Spleen (tissue), 11 donors: Measurements from ENCODE around the gene MYCBP. TPM values are rescaled to one million over a fixed set of nuclear protein-coding genes. Genes with fewer than 3 reads are reported as not detected.
A peak's percentile ranks its signal among the peaks of the same experiment; 100 is the strongest.
"Not testable (repeated sequence)": the region's sequence is repeated elsewhere in the genome, so short reads cannot be mapped to it uniquely, and the experiment has no call there.

Experiments
- DNase-seq: peaks from one replicate; pipeline ENCODE4 v3.0.0-alpha.2; 2020
- H3K27ac ChIP-seq, 8 donors: fragments of 200-600 bp; sonication (generic) in 7 of 8; 1 replicate in 4 of 8; 2 replicates in 4 of 8; pipeline versions ENCODE4 v1.5.0 to v1.8.0; 2016 to 2021; ENCODE audit warnings: inconsistent platforms in 4 of 8, mild to moderate bottlenecking in 4 of 8, moderate library complexity in 1 of 8
- H3K27me3 ChIP-seq, 7 donors: fragments of 200-600 bp; sonication (generic) in 6 of 7; replicated peaks in 1 of 7; 1 replicate in 4 of 7; 2 replicates in 3 of 7; pipeline versions ENCODE4 v1.5.0 to v1.8.0; 2016 to 2021; ENCODE audit warnings: inconsistent platforms in 3 of 7, mild to moderate bottlenecking in 1 of 7
- H3K36me3 ChIP-seq, 6 donors: fragments of 200-600 bp; sonication (generic) in 5 of 6; 1 replicate in 4 of 6; 2 replicates in 2 of 6; pipeline versions ENCODE4 v1.5.0 to v1.8.0; 2016 to 2021; ENCODE audit warnings: inconsistent platforms in 2 of 6
- H3K4me1 ChIP-seq, 6 donors: fragments of 200-600 bp; sonication (generic) in 5 of 6; 1 replicate in 3 of 6; 2 replicates in 3 of 6; pipeline versions ENCODE4 v1.5.0 to v1.8.0; 2016 to 2021; ENCODE audit warnings: inconsistent platforms in 3 of 6
- H3K4me3 ChIP-seq, 8 donors: fragments of 200-600 bp; sonication (generic) in 7 of 8; 1 replicate in 4 of 8; 2 replicates in 4 of 8; pipeline versions ENCODE4 v1.5.0 to v1.8.0; 2016 to 2021; ENCODE audit warnings: inconsistent platforms in 4 of 8, mild to moderate bottlenecking in 4 of 8, moderate library complexity in 2 of 8
- H3K9me3 ChIP-seq, 8 donors: fragments of 200-600 bp; sonication (generic) in 7 of 8; 1 replicate in 4 of 8; 2 replicates in 4 of 8; pipeline versions ENCODE4 v1.5.0 to v1.8.0; 2016 to 2021; ENCODE audit warnings: inconsistent platforms in 4 of 8
- CTCF ChIP-seq, 11 experiments: fragments of 200-600 bp in 7 of 11; fragments of 450-650 bp in 4 of 11; sonication (generic) in 4 of 11; IDR thresholded peaks in 8 of 11; conservative IDR thresholded peaks in 3 of 11; 1 replicate in 7 of 11; 2 replicates in 4 of 11; pipeline versions ENCODE4 v1.4.0 to v1.8.0; 2016 to 2021; ENCODE audit warnings: antibody characterized with exemption in 11 of 11, inconsistent platforms in 4 of 11, mild to moderate bottlenecking in 1 of 11
- POLR2A ChIP-seq, 3 donors: fragments of 450-650 bp; IDR thresholded peaks; one replicate each; pipeline ENCODE4 v1.5.1; 2017; ENCODE audit warnings: antibody characterized with exemption in 3 of 3, mild to moderate bottlenecking in 1 of 3
- POLR2AphosphoS5 ChIP-seq, 3 donors: sonication (generic); formaldehyde crosslinking; IDR thresholded peaks; one replicate each; pipeline ENCODE4 v1.5.1; 2017; ENCODE audit warnings: antibody characterized with exemption in 3 of 3
- WGBS, 5 donors: extraction: QIAGEN DNeasy Blood & Tissue Kit in 3 of 5; methylation state at CpG; one replicate each; pipeline versions ENCODE4 v1.1.5 to v1.1.7; 2013 to 2018; 5-methylcytosine and 5-hydroxymethylcytosine counted together
- intact Hi-C: fragments of 100-400 bp; cut with DNase I; formaldehyde crosslinking; loops from one replicate; pipeline ENCODE4 v1.15.0; 2023; ENCODE audit warnings: low total_unique reads
- polyA plus RNA-seq, 3 donors: library from polyadenylated mRNA; stranded (reverse); fragments of 200-250 nt; gene quantifications; one replicate each; pipeline ENCODE4 v1.2.1, GENCODE V29; 2013
- total RNA-seq, 7 donors: library from RNA; depleted of rRNA in 3 of 7; stranded (reverse); fragments of >200 nt in 3 of 7; fragmentation: NEBNext Ultra II Directional in 4 of 7; extraction: Animal tissue kit (Norgen Biotek cat#: 25700) in 4 of 7; gene quantifications; one replicate each; pipeline versions ENCODE4 v1.1.0 to v1.2.1, GENCODE V29; 2016 to 2021
- donor health status: healthy with polysubstance abuse.
- donor health status: DM: no; HTN: no; CAD: no; lungs with moderate emphysema.
- donor health status: DM: no; HTN: no; CAD: no.
- donor health status: Bipolar disorder and iron deficiency.
- donor health status: healthy.
- donor health status: DM: no; HTN: no; CAD: no.
- donor health status: DM: yes; HTN: yes; CAD: no.

The MYCBP gene
- total and polyA plus RNA-seq, 10 donors, result 8.1 to 20.9 (median 12.8) TPM

- Histone ChIP-seq H3K27ac (no peak overlapping the region), H3K27me3 (no peaks in the 10 kb centered on the region), H3K9me3 (no peaks in the 10 kb centered on the region), H3K36me3 (peaks cover 0 to 76% (median 41%) of the 10 kb centered on the region in 6 donors), H3K4me3 (no peak overlapping the region), H3K4me1 (peaks cover 0 to 53% (median 18%) of the 10 kb centered on the region in 6 donors)
- no peak for DNase-seq
- intact Hi-C loops, result loop anchor here (10.0 kb wide), 1 partner anchor 805 kb away; no protein-coding TSS in a partner anchor
- WGBS, 5 donors, result 66 to 86% (median 73%) methylated on average over 9 of the region's 9 CpGs
- TF ChIP-seq POLR2AphosphoS5 (IDR thresholded peaks at IDR 0.05) (peak in 2 of 3 donors; percentile 14 to 37), POLR2A (IDR thresholded peaks at IDR 0.05) (no peak), CTCF (IDR thresholded peaks at IDR 0.05 in 8 of 11, conservative IDR thresholded peaks at IDR 0.05 in 3 of 11) (no peak)
Observed at GRCh38 chr1:38839363-38839762, 33.8 kb downstream of the MYCBP start.

- not testable (repeated sequence) for H3K27me3 ChIP-seq, DNase-seq, H3K9me3 ChIP-seq, H3K27ac ChIP-seq, H3K4me3 ChIP-seq
- WGBS, 5 donors, result 63 to 93% (median 73%) methylated on average over 10 of the region's 10 CpGs
- Histone ChIP-seq H3K4me1 (peaks cover 0 to 50% (median 25%) of the 10 kb centered on the region in 6 donors), H3K36me3 (peaks cover 0 to 45% (median 21%) of the 10 kb centered on the region in 6 donors)
- intact Hi-C loops, result loop anchor here (10.0 kb wide), 1 partner anchor 802 kb away; no protein-coding TSS in a partner anchor
Observed at GRCh38 chr1:38836316-38836715, 36.8 kb downstream of the MYCBP start.

GRCh38 chr1:38834937-38835827, 38.0 kb downstream of the MYCBP start:
- Histone ChIP-seq H3K4me1 (peaks cover 0 to 45% (median 18%) of the 10 kb centered on the region in 6 donors), H3K27ac (peak overlapping the region in 3 of 8 donors; percentile 60 to 76 (median 68)), H3K9me3 (no peaks in the 10 kb centered on the region), H3K27me3 (peaks cover 0 to 10% (median 0%) of the 10 kb centered on the region in 7 donors), H3K36me3 (peaks cover 0 to 34% (median 21%) of the 10 kb centered on the region in 6 donors), H3K4me3 (no peak overlapping the region)
- peak; percentile 45 to 90 (median 80) for TF ChIP-seq CTCF (IDR thresholded peaks at IDR 0.05 in 8 of 11, conservative IDR thresholded peaks at IDR 0.05 in 3 of 11)
- no peak for TF ChIP-seq POLR2AphosphoS5 (IDR thresholded peaks at IDR 0.05)
- 9 to 28% (median 22%) methylated on average over 3 of the region's 3 CpGs for WGBS, 5 donors
- DNase-seq, result no peak
- intact Hi-C loops, result loop anchor here (10.0 kb wide), 1 partner anchor 800 kb away; no protein-coding TSS in a partner anchor

GRCh38 chr1:38834221-38834782, 38.8 kb downstream of the MYCBP start:
- Histone ChIP-seq H3K9me3 (no peaks in the 10 kb centered on the region), H3K36me3 (peaks cover 0 to 25% (median 16%) of the 10 kb centered on the region in 6 donors), H3K27ac (peak overlapping the region in 5 of 8 donors; percentile 44 to 76 (median 60)), H3K4me3 (no peak overlapping the region), H3K4me1 (peaks cover 0 to 39% (median 14%) of the 10 kb centered on the region in 6 donors), H3K27me3 (peaks cover 0 to 17% (median 0%) of the 10 kb centered on the region in 7 donors)
- 46 to 61% (median 53%) methylated on average over 3 of the region's 3 CpGs for WGBS, 5 donors
- intact Hi-C loops, result loop anchor here (10.0 kb wide), 1 partner anchor 800 kb away; no protein-coding TSS in a partner anchor
- no peak for DNase-seq
- TF ChIP-seq CTCF (IDR thresholded peaks at IDR 0.05 in 8 of 11, conservative IDR thresholded peaks at IDR 0.05 in 3 of 11) (no peak), POLR2AphosphoS5 (IDR thresholded peaks at IDR 0.05) (no peak), POLR2A (IDR thresholded peaks at IDR 0.05) (no peak)
